Measurements from ENCODE around the gene USP47.

DNA sequence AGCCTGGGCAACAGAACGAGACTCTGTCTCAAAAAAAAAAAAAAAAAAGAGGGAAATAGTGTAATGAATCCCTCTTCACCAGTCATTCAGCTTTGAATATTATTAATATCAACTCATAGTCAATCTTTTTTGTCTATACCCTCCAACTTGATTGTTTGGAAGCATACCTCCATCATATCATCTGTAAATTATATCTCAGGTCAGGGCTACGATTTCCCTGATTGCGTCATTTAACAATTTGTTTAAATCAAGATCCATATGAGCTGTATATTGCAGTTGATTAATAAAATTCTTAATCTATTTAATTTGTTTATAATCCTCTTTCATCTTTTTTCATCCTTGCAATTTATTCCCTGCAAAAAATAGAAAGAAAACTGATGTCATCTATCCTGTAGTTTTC is 60.2 kb downstream of the USP47 start:
- no peak for TF ChIP-seq BHLHE40 (IDR thresholded peaks at IDR 0.05; ENCODE audit: borderline replicate concordance)
- no peak for TF ChIP-seq SP1 (IDR thresholded peaks at IDR 0.05)
- TF ChIP-seq FOXM1 (IDR thresholded peaks at IDR 0.05; ENCODE audit: borderline replicate concordance), result no peak
- no peak for TF ChIP-seq NFRKB (IDR thresholded peaks at IDR 0.05)
- TF ChIP-seq FOXK2 (IDR thresholded peaks at IDR 0.05), result no peak
- no peak for TF ChIP-seq ELF4 (IDR thresholded peaks at IDR 0.05)
- TF ChIP-seq SUZ12 (IDR thresholded peaks at IDR 0.05), result no peak
- no peak for TF ChIP-seq TARDBP (IDR thresholded peaks at IDR 0.05)
- no peak for TF ChIP-seq L3MBTL2 (conservative IDR thresholded peaks at IDR 0.05)
